Pulmonary artery endothelial cell (primary cell): ENCODE measurements around the gene FHOD3. TPM values are rescaled to one million over a fixed set of nuclear protein-coding genes. Genes with fewer than 3 reads are reported as not detected.

ENCODE experiments used
- DNase-seq: peaks from one replicate; pipeline ENCODE4 v3.0.0-alpha.2; 2011; ENCODE audit warnings: low read depth, low spot score
- total RNA-seq: library from RNA; depleted of rRNA; stranded (reverse); fragments of >200 nt; gene quantifications from 2 replicates; pipeline ENCODE4 v1.2.3, GENCODE V29; 2014

FHOD3 gene
- total RNA-seq, 1 donor from 2014 or later, result 0.07 TPM

DNA sequence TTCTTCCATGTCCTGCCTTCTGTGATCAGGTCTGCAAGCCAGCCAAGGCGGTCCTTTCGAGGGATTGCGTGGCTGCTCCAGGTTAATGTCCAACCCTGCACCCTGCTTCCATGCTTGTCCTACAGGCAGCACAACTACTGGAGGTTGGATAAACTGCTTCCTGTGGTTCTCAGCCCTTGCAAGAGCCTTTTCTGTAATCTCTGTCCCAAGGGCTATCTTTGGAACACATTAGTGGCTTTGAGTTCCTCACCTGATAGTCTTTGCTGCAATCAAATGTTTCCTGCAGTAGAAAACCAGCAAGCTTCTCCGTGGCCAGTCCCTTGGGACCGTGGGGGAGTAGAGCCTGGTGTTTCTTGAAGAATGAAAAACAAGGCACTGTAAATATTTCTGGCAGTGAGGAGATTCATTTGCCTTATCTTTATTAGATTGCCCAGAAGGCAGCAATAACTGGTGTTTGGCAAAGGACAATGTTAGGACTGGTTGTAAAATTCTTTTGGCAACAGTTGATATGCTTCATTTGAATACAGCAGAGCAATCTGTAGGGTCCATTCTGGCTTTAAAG, 214.4 kb downstream of the FHOD3 start:
- DNase-seq, result no peak

DNA sequence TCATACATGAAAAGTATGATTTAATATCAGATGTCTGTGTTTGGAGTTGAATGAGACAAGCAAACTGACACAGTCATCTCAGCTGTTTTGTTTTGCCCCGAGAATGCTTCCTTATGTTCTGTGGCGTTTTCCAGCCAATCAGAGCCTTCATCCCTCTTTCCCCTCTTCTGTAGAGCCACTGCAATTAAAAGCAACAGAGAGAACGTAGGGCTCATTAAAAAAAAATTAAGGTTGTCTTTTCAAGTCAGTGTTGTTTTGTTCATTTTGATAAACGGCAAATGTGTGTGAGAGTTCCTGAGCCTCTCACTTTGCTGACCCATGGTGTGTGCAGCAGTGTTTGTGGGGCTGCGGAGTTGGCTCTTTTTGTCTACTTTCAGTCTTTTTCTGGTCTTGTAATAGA, 216.0 kb downstream of the FHOD3 start:
- no peak for DNase-seq

DNA sequence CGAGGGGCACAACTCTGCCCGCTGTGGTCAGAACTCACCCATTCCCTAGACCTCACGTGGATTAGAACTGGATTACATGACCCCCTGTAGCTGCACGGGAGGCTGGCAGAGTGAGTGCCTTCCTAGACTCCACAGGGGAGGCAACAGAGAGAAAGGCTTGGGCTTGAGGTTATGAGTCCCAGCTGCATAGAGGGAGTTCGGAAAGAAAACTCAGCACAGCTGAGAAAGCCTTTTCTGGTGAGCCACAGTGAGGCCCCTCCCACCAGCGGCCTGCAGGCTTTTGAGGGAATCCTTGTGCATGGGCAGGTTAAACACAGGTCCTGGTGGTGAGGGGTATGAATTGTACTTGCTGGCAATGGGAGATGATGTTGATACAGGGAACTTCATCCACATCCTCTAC, 217.3 kb downstream of the FHOD3 start:
- no peak for DNase-seq

DNA sequence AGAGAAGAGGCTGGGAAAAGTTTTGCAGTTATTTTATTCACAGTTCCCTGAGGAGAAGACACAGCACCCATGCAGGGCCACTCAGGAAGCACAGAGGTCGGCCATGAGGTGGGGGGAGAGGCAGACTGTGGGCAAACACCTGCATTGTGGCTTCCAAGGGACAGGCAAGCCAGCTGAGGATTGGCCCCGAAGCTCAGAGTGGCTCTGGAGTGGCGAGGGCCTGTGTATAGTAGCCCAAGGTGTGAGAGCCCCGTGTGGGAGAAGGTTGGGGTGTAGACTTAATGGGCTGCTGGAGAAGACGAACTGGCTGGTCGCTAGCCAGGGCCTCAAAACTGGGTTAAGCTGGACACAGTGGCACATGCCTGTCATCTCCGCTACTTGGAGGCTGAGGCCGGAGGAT, 218.7 kb downstream of the FHOD3 start:
- no peak for DNase-seq

DNA sequence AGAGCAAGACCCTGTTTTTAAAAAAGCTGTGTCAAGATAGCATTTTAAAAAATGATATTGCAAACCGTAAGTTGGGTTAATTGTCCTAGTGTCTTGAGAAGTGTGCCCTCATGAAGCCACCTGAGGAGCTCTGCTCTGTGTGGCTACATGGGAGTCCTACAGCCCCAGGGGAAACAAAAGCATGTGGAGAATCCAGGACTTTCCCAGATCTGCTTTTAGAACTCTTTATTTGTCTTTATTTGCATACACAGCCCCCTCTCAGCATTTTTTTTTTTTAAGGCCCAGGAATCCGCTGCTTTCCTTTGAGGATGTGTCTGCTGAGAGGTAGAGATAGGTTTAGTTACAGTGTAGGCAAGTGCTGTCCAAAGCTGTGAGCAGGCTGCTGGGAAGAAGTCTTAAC, 219.2 kb downstream of the FHOD3 start:
- DNase-seq, result no peak

DNA sequence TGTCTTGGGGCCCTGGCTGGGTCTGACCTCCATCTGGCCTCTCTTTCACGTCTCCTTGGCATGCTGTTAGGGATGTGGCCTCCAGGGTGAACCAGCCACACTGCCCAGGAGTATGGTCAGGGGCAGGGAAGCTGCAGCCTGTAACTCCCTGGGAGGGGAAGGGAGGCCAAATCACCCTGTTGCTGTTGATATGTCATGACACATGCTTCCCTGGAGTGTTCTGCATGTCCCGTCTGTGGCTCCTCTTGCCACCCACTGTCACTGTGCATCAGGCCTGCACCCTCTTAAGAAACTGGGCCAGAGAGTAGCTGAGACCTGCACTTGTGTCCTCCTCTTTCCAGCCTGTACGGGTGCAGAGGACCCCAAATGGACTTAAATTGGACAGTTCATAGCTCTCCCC, 221.3 kb downstream of the FHOD3 start:
- no peak for DNase-seq

DNA sequence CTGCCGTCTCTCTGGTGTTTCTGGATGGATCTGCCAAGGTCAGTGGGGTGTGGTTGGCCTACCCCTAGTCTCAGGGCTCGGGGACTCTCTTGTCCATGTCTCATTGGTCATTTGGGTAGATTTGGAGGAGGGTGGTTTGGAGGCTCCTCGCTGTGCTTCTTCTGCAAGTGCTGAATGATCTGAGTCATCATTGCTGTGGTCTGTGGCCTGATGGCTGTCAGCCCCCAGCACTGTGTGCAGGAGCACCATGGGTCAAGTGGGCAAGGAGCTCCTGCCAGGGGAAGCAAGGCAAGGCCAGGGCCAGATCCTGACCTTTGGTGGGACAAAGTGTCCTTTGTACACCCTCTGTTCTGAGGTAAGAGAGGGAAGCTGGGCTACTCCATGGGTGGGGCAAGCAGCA, 221.8 kb downstream of the FHOD3 start:
- no peak for DNase-seq

DNA sequence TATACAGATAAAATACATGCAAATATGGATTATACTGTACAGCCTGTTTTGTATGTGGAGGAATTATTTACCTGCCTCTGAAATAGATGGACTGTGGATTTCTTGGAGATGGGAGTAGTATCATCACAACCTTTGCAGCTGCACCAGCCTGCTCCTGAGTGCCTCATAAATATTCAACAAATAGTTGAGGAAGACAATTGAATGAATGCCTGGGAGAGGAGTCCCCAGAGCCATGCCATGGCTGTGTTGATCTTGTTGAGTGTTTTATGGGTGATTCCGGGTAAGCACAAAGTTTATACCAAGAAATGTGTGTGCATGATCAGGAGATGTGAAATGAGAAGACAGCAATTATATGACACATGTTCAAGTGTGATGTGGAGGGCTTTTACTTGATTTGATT, 225.0 kb downstream of the FHOD3 start:
- no peak for DNase-seq

DNA sequence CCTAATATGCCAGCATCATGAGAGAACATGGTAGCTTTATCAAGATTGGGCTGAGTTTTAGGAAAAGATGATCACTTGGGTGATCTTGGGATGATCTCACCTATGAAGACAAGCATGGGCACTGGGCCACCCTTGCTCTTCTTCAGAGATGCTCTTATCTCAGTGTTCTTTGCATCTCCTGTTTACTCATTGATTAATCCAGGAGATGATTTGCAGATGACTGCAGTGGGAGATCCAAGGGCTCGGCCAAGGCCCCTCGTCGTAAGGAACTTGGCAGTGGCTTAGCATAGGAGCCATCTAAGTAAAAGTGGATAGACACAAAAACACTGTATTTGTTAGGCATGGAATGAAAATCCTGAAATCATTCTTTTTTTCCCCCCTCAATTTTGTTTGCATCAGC, 228.4 kb downstream of the FHOD3 start:
- no peak for DNase-seq

DNA sequence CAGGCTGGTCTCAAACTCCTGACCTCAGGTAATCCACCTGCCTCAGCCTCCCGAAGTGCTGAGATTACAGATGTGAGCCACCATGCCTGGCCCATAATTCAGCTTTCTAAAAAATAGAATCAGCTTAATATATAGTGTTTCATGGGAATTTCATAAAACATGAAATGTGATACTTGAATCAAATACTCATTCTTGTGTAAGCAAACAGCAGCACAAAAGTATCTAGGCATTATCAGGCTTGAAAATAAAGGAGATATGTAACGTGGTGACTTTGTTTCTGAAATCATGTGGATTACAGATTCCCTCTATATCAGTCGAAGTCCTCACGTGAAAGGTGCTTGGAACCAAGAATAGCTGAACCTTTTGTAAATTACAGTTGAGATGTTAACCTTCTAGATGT, 229.1 kb downstream of the FHOD3 start:
- DNase-seq, result no peak

DNA sequence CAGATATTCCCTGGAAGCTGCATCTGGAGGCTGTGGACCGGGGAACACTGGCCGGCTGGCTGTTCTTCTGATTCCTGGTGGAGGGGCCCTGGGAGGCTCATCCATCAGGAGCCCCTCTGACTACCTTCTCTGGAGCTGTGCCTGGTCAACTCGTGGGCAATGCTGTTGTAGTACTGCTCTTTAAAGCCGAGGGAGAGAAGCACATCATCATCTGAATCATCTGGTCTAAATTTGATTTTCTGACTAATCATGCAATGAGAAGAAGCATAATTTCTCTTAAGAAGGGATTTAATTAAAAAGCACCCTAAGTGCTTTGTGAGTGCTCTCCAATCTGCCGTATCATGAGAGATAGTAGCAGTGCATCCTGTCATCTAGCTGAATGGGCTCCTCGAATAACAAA, 229.5 kb downstream of the FHOD3 start:
- DNase-seq, result no peak

DNA sequence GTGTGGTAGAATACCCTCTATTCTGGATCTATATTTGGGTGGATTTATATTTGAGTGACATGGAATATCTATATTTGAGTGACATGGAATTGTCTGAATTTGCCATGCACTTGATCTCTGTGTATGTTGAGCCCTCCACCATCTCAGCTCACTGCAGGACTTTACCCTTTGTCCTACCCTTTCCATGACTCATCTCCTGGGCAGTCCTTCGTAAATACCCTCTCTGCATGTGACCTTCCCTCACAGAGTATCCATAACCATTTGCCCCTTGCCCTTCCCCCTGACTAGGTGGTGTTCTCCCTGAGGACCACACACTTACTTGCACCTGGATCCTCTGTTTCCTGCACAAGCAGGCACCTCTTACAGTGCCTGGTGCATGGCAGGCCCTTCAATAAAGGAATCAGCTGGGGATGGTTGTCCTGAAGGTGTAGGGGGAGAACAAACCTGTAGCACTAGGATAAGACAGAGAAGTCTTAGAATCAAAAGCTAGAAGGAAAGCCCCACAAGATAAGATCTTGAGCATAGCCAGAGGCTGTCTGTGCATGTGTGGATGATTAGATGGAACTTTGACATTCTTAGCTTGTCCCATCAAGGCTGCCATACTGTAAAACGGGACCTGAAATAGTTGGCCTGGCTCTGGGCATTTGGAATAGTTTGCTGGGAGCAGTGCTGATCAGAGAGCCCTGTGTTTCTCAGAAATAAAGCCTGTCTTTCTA, 230.4 kb downstream of the FHOD3 start:
- DNase-seq, result no peak

DNA sequence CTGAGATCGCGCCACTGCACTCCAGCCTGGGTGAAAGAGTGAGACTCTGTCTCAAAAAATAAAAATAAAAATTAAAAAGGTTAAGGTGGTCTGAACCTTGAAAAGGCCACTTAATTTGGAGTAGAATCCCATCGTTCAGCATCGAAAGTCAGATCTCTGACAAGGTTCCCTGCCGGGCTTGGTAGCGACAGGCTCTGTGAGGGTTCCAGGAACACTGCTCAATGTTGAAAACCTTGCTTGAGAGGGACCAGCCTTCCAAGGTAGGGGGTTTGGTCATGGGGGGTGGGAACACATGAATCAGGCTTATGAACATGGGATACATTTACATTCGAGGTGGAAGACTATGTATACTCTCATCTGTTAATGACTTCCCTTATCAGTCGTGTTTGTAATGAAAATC, 232.2 kb downstream of the FHOD3 start:
- DNase-seq, result no peak

DNA sequence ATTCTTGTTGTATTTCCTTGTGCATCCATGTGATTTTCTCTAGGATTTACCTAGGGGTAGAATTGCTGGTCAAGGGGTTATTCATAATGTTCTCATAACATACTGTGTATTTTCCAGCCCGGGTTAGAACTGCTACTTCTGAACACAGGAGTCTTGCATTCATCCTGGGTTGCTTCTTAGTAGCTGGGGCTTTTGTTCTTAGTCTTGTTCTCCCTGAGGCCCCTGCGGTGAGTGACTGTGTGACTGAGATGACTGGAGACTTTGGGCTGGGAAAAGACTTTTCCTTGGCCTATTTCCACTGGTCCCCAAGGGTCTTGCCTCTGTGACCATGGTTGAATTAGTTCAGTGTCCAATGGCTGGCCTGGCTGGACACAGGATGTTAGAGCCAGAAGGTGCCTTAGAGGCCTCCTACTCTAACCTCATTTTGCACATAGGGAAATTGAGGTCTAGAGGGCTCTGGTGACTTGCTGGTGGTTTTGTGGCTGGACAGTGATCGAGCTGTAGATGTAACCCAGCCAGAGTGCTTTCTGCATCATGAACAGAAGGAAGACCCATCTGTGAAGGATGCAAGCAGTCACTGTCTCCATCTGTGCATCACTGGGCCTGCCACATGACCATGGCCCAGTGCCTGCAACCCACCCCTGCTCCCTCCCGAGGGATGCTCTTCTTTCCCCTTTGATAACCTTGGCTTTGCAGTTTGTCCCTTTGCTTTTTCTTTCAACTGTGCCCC, 233.3 kb downstream of the FHOD3 start:
- no peak for DNase-seq

DNA sequence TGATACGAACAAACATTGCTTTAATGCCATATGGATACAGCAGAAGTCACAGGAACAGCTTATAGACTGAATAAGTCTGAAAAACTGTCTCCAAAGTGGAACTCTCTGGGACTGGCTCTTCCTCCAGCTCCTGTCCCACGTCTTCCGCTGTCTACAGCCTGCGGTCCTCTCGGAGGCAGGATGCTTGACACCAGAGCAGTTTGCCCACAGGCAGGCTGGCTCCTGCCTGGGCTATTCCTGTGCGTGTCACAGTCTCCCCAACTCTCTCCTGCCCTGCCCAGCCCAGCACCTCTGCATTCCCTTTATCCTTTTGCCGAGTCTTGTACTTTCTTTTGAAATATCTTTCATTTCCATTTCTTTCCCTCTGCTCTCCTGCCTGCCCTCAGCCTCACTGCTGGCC, 234.1 kb downstream of the FHOD3 start:
- no peak for DNase-seq

DNA sequence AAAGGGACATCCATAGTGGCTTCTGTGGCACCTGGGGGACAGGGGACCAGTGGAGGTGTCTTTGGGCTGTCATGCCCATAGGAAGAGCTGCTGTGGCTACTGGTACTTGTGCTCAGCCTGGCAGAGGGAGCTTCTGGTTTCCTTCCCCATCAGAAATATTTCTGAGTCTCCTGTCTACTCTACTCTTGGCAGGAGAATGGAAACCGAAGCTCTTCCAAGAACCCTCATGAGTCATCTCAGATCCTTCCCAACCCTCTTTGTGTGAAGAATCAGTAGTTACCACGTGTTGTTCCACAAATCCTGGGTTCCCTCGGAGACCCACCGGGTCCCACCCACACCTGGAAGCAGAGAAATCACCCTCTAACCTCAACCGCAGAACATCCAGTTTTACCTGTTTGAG, 234.9 kb downstream of the FHOD3 start:
- DNase-seq, result no peak

DNA sequence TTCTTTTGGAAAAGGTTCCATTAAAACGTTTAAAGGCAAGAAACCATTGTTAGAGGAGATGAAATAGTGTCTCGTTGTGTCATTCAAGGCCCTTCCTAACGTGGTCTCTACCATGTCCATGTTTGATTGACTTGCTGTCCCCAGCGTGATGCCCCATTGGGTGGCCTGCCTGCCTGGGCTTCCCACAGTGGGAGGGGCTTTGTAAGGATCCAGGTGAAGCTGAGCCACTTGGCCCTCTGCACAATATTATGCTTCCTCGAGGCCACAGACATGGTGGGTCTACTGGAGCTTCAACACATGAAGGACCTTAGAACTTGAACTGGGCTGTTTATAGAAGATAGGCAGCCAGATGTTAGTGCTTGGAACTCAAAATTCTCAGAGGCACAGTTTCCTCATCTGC, 235.3 kb downstream of the FHOD3 start:
- DNase-seq, result no peak

DNA sequence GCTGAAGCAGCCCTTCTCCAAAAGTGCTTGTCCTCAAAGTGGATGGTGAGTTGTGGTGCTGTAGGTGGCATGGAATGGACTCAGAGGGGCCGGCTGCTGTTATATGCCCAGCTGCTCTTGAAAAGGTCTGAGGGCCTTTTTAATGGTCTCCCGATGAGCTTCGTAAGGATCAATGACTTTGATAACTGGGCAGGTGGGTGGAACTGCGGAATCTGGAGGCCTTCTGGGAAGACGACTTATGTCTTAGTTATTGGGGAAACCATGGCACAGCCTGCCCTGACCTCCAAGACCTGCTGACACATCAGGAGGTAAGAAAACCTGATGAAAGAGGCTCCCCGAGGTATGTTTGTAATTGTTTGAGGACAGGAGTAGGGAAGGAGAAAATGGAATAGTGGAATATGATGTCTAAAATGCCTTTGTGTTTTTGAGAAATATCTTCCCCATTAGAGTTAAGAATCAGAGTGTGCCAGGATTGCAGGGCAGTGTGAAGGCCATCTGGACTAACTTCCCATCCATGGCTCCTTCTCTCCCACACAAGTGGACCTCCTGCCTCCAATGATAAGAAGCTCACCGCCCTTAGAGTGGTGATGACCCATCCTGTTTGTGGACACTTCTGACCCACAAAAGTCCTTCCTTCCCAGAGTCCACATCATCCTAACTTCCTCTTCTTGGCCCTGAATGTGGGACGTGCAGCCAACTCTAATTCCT, 236.1 kb downstream of the FHOD3 start:
- no peak for DNase-seq

DNA sequence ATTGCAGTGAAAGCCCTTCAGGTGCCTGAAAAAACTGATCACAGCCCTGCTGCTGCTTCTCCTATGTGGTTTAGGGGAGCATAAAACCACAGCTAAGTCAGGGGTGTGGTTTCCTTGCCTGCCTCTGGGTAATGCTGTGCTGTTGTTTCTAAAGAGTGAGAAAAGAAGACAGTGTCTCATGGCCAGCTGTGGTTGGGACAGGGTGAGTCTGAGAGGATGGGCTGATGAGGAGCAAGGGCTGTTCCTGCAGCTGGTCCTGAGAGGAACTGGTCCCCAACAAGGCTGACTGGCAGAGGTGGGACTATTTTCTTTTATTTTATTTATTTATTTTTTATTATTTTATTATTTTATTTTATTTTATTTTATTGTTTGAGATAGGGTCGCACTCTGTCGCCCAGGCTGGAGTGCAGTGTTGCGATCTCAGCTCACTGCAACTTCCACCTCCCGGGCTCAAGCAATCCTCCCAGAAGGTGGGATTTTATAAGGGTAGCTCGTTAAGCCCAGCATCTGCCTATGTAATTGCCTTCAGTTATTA, 236.7 kb downstream of the FHOD3 start:
- no peak for DNase-seq

DNA sequence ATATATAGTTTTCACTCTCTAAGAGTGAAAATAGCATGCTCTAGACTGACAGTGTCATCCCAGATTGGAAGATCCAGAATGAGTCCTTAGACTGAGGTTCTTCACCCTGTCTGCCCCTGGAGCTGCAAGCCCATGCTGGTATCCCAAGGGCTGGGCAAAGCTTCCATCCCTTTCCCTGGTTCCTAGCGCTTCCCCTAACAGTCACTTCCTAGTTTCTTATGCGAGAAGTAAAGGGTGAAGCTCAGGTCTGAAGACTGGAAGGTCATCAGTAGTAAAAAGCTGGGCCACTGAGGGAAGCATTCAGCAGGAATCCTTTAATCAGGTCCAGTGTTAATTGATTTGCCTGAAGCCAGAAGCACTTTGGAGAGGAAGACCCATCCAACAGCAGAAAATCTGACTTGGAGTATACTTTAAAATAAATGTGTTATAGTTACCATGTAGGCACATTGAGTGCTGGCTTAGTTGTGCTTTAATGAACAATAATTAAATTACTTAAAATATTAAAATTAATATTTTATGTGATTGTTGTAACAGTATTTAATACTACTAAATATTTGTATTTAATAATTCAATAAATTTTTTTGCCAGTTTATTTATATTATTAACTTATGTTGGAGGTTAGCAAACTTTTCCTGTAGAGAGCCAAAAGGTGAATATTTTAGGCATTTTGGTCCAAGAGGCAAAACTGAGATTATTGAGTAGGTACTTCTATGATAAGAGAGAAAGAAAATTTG, 237.9 kb downstream of the FHOD3 start:
- no peak for DNase-seq

DNA sequence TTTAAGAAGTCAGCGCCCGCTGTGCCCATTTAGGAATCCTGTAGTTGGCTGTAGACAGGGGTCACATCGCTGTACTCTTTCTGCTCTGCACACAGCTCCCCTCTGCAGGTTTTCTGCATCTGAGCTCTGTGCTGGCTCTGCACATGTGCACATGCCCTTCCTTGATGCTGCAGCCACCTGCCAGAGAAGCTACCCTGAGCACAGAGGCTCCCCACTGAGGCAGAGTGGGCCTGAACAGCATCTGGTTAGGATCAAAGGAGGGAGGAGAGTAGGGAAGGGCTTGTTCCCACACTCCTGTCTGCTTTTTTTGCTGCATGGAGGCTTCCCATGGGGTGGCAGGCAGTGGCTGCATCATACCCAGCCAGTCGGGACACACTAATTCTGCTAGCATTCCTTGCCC, 238.9 kb downstream of the FHOD3 start:
- DNase-seq, result no peak
